ENCODE results near the gene TMEM191B.
"Not testable (repeated sequence)": the region's sequence is repeated elsewhere in the genome, so short reads cannot be mapped to it uniquely, and the experiment has no call there.

The TMEM191B gene

GRCh38 chr22:18527752-18528596, at the start of gene TMEM191B:
Gene TMEM191B, plus strand, starts transcription at chr22:18527802. Its CDS starts 179 bp downstream, at chr22:18527981.
- not testable (repeated sequence) for DNase-seq

- DNase-seq, result not testable (repeated sequence)
Measured at GRCh38 chr22:18496227-18496626, 31.4 kb upstream of the TMEM191B start.

- DNase-seq, result not testable (repeated sequence)
Measured at GRCh38 chr22:18511327-18511726, 16.3 kb upstream of the TMEM191B start.

GRCh38 chr22:18512378-18512777, 15.2 kb upstream of the TMEM191B start:
- not testable (repeated sequence) for DNase-seq

- DNase-seq, result not testable (repeated sequence)
Measured at GRCh38 chr22:18513454-18513853, 14.1 kb upstream of the TMEM191B start.

GRCh38 chr22:18518061-18518460, 9.5 kb upstream of the TMEM191B start, which contains the start of gene GGTLC3:
Gene GGTLC3, minus strand, starts transcription at chr22:18518161. Its CDS starts 264 bp downstream, at chr22:18517897.
- not testable (repeated sequence) for DNase-seq

GRCh38 chr22:18522762-18523161, 4.8 kb upstream of the TMEM191B start:
- DNase-seq, result not testable (repeated sequence)

GRCh38 chr22:18523328-18523727, 4.3 kb upstream of the TMEM191B start:
- not testable (repeated sequence) for DNase-seq

GRCh38 chr22:18528597-18529415, 1.2 kb downstream of the TMEM191B start:
- peak; percentile 90 for DNase-seq

- not testable (repeated sequence) for DNase-seq
Measured at GRCh38 chr22:18529416-18530145, 2.0 kb downstream of the TMEM191B start.

GRCh38 chr22:18533633-18534032, 6.0 kb downstream of the TMEM191B start:
- DNase-seq, result not testable (repeated sequence)

- DNase-seq, result not testable (repeated sequence)
Measured at GRCh38 chr22:18534315-18534714, 6.7 kb downstream of the TMEM191B start.

GRCh38 chr22:18539994-18540393, 12.4 kb downstream of the TMEM191B start:
- not testable (repeated sequence) for DNase-seq

GRCh38 chr22:18543400-18543799, 15.8 kb downstream of the TMEM191B start:
- not testable (repeated sequence) for DNase-seq

- not testable (repeated sequence) for DNase-seq
Measured at GRCh38 chr22:18544615-18545014, 17.0 kb downstream of the TMEM191B start.

- not testable (repeated sequence) for DNase-seq
Measured at GRCh38 chr22:18549458-18550179, 22.0 kb downstream of the TMEM191B start.

GRCh38 chr22:18551046-18551445, 23.4 kb downstream of the TMEM191B start:
- not testable (repeated sequence) for DNase-seq

GRCh38 chr22:18552839-18553597, 25.4 kb downstream of the TMEM191B start:
- DNase-seq, result not testable (repeated sequence)

- not testable (repeated sequence) for DNase-seq
Measured at GRCh38 chr22:18554280-18555256, 27.0 kb downstream of the TMEM191B start.

- not testable (repeated sequence) for DNase-seq
Measured at GRCh38 chr22:18558516-18558915, 30.9 kb downstream of the TMEM191B start.

All from activated CD8-positive, alpha-beta memory T cell treated with anti-CD3 and anti-CD28 coated beads for 24 hours (primary cell).